GM21723 (cell line): ENCODE measurements around the gene AKT3.

ENCODE experiments used
- ATAC-seq: cut with Tn5 transposase; IDR thresholded peaks from one replicate; pipeline ENCODE4 v1.9.1; 2021; ENCODE audit warnings: mild to moderate bottlenecking, moderate library complexity; ENCODE audit not compliant: unreplicated experiment

AKT3 gene

DNA sequence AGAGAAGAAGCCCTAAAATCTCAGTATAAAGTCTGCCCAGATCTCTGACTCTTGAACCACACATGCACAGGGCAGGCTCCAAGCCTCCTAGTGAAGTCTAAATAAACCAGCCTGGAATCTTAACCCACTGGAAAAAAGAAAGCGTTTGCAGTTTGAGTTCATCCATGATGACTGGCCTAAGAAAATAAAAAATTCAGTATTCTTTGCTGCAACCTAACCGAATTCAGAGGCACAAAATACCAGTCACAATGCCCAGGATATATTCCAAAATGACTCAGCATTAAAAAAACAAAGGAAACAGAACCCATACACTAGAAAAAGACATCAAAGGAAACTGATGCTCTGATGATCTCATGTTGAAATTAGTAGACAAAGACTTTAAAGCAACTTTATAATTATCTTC, 325.0 kb downstream of the AKT3 start:
- ATAC-seq: no peak

DNA sequence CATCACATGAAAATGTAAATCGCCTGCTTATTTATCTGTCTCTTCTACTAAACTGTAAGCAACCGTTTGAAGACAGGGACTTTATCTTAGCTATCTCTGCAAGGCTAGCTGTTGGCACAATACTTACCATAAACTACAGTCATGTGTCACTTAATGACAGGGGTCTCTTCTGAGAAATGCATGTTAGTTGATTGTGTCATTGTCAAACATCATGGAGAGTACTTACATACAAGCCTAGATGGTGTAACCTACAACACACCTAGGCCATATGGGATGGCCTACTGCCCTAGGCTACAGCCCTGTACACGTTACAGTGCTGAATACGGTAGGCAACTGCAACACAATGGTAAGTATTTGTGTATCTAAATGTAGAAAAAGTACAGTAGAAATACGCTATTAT, 326.3 kb downstream of the AKT3 start:
- no peak for ATAC-seq

DNA sequence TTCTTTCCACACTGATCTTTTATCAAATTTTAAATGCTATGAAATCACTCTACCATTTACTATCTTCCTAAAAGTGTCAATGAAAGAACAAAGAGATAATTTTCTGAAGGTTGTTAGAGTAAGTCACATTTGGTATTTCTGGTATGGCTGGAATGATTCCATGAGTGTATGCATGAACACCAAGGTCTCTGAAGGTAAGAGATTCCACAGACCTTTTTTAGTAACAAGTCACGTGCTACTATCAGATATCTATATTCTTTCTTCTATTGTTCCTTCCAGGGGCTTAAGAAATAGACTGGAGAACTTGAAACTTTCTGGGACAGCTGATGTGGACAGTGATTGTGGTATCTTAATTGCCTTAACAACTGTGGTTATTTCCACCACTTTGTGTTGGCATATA, 329.2 kb downstream of the AKT3 start:
- no peak for ATAC-seq

DNA sequence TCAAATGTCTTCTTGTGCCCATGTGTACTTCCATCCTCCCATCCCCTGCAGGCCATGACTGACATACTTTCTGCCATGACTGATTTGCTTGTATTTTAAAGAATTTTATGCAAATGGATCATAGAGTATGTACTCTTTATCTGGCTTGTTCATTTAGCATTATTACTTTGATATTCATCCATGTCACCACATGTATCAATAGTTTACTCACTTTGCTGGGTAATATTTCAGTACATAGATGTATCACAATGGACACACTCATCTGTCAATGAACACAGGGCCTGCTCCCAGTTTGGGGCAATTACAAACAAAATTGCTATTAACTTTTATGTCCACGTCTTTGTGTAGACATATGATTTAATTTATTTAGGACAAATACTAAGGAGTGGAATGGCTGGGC, 335.1 kb downstream of the AKT3 start:
- no peak for ATAC-seq

DNA sequence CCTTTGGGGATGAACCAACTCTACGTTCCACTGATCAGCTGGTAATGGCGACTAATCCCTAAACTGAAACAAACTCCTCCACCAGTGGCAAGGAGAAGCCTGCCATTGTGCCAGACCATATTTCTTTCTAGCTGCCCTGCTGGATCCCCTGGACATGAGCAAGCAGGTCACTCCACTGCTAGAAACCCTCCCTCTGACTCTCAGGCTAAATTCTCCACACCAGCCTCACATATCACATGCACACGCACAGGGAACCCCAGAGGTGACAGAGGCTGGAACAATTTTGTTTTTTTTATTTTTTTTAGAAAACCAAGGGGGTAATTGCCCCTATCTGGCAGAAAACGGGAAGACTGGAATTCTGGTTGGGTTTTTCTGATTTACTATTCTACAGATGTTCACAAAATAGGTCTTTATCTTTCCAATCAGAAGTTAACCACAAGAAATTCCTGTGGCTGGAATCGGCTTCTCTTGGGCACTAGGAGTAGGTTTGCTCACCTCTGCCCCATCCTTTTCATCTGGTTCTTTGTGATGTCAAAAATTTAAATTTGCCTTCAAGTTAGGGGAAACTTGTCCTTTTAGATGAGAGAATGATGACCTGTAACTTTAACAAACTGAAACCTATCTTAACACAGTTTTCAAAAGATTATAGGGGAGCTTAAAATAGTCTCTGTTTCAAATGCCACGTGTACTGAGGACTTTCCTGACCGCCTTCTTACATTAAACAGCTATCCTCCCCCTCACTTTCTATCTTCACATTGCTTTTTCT, 336.1 kb downstream of the AKT3 start:
- ATAC-seq: peak; percentile 77

DNA sequence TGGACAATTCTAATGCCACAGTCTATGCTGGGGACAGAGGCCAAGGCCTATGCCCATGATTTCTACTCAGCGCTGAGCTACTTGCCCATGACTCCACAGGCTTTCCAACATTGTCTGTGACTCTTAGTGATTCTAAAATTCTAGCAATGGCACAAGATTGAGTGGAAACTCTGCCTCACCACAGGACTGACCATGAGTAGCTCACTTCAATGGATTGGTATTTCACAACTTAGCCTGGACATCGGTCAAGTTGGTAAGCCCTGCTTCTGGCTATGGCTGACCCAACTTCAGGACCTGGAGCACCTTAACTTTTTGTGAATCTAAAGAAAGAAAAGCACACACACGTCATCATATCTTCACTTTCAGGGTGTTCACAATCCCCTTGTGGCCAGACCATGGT, 339.1 kb downstream of the AKT3 start:
- ATAC-seq: no peak

DNA sequence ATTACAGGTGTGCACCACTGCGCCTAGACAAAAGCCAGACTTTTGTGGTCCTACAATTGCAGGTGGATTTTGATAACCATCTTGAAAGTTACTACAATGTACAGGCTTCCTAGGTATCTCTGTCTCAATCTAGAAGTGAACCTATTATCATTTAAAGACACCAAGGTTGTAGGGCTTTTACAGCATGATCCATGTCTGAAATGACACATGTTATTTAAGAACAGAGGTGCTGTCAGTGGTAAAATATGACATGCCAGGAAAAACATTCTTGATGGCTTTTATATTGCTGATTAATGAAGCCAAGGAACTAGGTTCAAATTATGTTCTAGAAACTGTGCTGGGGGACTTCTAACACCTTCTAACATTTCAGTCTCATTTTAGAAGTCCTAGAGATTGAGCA, 341.1 kb downstream of the AKT3 start:
- no peak for ATAC-seq

DNA sequence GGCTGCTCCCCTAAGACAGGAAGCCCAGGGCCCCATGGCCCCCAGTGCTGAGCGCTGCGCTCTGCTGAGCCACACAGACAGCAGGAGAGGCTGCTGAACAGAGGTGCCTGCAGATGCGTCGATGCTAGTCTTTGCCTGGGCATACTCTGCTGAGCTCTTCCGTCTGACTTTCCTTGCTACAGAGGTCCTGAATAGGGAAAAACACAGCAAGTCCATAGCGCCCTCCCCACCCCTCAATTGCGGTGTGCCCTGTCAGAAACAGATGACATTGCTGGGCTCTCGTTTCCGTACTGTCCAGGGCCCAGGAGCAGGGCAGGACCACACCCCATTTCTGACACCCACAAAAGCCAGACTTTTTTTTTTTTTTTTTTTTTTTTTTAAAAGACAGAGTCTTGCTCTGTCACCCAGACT, 341.7 kb downstream of the AKT3 start:
- ATAC-seq: peak; percentile 53

DNA sequence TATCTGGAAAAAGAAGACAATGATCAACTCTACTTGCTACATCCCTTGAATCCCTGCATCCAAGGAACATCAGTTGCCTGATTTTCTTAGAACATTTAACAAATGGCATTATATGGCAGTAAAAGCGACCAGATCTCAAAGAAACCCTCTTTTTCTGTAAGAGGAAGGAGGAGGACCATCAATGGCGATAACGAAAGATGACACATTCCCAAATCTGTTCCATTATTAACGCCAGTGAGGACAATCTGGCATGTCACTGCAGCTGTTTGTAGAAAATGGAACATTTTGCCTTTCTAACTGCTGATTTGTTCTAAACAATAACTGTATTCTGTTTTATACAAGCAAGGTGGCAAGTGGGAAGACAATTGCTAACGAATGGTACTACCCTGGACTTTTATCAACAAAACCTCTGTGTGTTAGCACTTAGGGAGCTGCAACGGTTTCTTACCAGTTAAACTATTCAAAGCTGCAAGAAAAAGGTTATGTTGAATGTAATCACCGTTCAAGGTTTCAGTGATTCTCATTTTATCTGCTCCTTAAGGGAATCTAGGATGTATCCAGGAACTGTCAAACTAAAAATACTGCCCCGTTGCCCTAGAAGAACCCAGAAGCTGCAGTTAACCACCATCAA, 342.3 kb downstream of the AKT3 start:
- no peak for ATAC-seq

DNA sequence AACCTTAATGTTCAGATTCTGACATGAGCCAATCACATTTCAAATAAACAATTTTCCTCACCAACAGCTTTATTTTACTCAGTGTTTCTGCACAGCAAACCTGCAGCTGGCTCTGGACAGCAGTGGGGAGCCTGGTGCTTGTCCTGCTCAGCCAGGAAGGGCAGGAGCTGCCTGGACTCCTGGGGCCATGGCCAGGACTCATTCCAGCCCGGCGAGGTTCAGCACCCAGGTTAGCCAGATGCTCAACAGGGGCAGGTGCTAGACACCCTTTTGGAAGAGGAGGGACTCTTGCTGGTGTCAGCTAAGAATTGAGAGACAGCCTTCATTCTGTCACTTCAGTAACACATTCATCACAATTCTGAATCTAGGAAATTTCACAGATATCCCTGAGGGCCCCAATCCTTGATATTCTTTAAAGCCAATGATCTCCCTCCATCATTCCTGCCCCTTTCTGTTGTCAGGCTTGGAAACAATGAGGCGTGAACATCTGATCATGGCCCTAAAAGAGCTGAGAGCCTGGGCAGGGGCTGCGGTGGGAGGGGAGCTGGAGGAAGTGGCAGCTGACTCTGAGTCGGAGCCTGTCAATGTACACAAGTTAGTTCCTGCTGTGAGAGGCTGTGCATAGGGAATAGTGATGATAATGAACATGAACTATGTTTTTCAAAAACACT, 342.9 kb downstream of the AKT3 start:
- ATAC-seq: no peak

DNA sequence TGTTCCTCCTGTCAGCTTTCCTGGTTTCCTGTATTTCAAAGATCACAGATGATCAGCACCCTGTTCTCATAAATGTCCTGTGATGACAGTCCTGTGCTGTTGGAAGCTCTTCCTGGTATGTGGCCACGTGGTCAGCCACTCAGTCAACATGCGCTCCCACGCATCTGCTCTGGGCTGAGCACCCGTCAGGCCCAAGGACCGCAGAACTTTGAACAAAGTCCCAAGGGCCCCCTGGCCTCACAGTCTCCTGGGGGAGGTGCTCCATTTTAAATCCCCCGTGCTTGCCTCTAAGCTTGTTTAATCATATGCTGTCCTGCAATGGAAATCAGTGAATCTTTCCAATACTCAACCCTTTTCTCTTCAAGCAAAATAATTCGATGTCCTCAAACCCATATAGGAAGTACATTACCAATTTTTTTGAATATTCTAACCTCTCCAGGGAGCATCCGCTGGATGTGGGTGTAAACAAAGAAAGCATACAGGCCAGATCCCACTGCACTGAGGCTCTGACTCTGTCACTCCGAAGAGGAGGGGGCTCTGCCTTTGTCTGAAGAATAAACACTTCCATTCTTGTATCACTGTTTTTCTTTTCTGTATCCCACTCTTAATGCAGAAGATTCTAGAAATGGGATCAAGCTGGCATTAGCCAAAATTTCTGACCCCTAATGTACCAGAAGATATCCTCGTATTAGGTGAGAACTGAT, 343.9 kb downstream of the AKT3 start:
- peak; percentile 67 for ATAC-seq

DNA sequence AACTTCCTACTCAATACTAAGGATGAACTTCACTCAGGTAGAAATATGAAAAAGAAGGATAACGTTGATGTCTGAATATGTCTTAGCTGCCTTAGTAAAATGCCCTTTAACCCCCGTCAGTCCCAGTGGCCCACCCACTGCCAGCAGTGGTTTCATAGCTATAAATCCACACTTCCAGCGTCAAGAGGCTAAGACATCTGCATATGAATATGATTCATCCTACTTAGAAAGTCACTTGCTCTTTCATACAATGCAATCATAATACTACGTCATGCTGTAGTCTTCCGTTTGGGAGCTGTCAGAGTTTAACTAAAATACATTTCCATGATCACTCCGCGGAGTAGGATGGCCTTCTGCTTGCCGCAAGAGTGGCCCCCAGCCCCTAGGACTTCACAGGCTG, 346.9 kb downstream of the AKT3 start:
- ATAC-seq: no peak

DNA sequence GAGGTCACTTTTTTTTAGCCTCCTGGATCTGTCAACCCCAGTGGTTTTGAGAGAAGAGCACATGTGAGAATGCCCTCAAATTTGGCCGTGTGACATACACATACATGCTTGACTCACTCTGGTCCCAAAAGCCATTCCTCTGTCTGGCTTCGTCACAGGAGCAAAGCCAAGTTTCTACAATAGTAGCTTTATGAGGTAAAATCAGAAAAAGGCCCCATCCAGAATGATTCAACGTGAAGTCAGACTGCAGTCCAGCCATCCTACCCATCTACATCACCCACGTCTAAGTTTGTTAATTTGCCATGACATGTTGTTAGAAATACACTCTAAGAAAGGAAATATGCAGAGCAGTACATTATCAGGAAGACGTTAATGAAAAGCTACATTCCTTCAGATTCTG, 349.0 kb downstream of the AKT3 start:
- no peak for ATAC-seq

DNA sequence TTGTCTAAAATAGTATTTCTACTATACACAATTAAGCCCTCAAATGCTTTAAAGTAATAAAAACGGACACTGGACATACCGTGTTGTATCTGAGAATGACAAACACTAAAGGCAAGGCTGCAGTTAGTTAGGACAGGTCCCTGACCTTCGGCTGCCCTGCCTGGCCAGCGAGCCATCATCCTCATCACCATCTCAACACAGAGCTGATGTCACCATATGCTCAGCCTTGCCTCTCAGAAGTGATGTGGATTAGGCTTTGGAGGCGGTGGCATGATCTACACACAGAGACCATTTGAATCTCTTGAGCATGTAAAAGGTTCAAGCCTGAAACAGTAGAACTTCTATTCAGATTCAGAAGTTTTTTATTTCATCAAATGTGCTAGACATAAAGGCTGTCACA, 349.5 kb downstream of the AKT3 start:
- ATAC-seq: no peak

DNA sequence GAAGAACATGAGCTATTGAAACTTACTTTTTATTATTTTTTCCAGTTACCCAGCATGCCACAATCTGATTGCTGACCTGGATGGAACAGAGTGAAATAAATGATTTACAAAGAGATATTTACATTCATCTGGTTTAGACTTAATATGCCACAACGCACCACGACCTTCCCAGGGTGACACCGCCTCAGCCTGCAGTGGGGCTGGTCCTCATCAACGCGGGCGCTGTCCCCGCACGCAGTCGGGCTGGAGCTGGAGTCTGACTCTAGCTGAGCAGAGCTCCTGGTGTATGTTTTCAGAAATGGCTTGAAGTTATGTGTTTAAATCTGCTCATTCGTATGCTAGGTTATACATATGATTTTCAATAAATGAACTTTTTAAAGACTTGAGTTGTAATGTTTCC, 350.3 kb downstream of the AKT3 start:
- no peak for ATAC-seq

DNA sequence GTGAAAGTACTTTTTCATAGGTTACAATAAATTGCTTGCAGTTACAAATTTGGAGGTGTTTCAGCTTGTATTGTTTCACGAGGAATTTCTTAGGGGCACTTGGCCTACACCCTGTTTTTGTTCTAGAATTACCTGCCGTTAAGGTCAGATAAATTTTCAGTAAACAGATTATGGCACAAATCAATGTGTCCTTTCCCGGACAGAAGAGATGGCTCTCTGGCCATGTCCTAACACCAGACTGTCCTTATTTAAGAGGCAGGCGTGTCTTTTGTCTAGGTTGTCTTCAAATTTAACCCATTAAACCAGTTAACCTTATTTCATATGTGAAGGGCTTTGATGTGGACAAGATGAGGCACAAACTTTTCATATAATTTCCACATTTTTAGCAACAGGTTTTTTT, 350.8 kb downstream of the AKT3 start:
- ATAC-seq: no peak

DNA sequence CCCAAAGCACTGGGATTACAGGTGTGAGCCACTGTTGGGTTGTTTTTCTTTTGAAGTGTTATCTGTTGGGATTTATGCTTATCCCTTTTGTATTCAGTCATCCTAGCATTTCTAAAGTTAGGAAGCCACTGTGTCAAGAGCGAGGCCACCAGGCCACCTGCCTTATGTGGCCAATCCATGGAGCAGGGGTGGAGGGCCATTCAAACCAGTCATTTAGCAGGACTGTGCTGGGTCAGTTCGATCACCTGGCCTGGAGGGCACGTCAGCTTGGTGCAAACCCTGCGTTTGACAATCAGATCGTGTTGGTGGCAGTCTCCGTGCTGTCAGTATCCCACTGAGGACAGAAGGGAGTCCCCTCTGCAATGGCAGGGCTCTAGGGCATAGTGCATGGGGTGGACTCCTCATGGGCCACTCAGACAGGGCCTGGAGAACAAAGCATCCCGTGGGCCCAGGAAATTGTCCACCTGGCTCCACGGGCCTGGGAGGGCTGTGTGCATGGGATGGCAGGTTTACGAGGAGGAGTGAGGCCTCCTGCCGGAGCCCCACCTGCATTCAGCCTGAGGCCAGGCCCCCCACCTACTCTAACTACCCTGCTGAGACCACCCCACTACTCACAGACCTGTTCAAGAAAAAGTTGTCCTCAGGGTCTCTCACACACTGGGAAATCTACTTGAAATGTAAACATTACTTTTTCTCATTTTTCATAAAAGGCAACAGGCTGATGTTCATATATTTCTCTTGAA, 351.9 kb downstream of the AKT3 start:
- ATAC-seq: no peak

DNA sequence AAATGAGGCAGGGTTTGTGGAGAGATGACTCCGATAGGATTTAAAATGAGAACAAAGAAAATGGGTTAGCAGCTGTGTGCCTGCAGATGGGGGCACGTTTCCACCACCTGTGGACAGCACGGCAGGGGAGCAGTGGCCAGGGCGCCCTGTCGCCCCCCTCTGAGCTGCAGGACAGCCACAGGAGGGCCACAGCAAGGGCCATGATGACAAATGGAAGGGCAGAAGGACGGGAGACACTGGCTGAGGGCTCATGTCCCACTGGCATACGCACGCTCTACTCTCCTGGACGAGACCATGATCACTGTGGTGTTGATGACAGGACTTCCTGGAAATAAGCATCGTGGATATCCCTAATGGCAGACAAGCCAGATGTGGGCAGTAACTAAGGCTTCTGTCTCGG, 353.2 kb downstream of the AKT3 start:
- no peak for ATAC-seq

DNA sequence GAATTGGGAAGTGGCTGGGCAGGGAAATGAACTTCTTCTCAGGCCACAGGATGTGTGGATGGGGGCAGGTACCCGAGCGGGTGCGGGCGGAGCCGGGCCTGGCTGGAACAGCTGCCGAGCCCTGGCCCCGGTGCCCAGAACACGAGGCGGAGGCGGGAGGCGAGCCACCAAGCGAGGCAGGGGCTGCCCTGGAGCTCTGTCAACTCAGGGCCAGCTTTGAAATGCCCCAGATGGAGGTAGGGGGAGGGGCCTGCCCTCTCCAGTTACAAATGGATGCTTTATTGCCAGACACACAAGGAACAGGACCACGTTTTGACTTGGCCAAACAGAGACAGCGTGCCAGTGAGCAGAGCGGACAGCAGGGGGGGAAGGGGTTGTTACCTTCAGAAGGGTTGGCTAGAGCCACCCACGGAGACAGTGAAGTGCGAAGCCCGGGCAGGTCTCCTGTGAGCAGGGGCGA, 353.8 kb downstream of the AKT3 start:
- no peak for ATAC-seq

DNA sequence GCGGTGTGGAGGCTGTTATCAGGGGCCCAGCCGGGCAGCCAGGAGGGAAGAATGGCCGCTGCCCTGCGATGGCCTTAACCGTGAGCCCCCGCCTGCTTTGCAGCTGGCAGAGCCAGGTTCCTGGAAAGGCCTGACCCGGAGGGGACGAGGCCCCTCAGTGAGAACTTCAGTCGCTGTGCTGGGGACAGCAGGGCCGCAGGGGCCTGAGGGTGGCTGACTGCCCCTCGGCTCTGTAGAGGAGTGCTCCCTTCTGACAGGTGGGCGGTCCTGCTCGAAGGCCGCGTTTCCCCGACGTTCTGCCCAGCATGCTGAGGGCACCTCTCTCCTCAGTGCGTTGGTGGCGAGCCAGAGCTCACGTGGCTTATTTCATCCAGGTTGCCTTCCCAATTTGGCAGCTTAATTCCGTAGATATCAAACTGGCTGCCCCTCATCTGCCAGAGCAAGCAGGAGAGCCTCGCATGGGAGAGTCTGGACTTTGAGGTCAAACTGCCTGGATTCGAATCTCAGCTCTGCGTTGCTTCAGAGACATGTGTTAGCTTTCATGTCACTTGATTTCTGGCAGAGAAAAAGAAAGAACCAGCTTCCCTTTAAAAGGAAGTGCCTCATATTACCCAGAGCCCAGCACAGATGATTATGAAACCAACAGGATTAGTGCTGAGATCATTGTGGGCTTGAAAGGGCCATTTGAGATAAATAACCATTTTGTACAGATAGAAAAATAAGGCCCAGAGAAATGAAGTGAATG, 354.4 kb downstream of the AKT3 start:
- ATAC-seq: no peak
